MCF 10A (cell line): ENCODE data around the gene EPN2. TPM values are rescaled to one million over a fixed set of nuclear protein-coding genes. Genes with fewer than 3 reads are reported as not detected.

Experiments used
- BruUV-seq: library from RNA; stranded (reverse); fragments of 400-500 nt; replicated peaks from 2 replicates; lab custom pipeline; 2021; lab: Mats Ljungman, UMichigan
- CTCF ChIA-PET: fragments of 300-600 bp; sonication (Branson Sonifier 250); formaldehyde crosslinking; extraction: SDS; loops from one replicate; lab custom pipeline; 2021; ENCODE audit warnings: antibody characterized with exemption, inconsistent platforms; lab: Yijun Ruan, JAX
- POLR2A ChIA-PET: fragments of 300-600, 350-650 bp; sonication (Branson Sonifier 250); formaldehyde crosslinking; extraction: SDS; loops from one replicate; lab custom pipeline; 2020; ENCODE audit warnings: antibody characterized with exemption, inconsistent platforms; lab: Yijun Ruan, JAX
- DNase-seq: peaks from one replicate; pipeline ENCODE4 v3.0.0-alpha.2; 2018; ENCODE audit not compliant: unreplicated experiment
- H3K27ac Mint-ChIP-seq: one replicate; pipeline ENCODE4 v1.8.0; 2022; ENCODE audit warnings: mild to moderate bottlenecking, low read depth, mixed read lengths; ENCODE audit not compliant: unreplicated experiment
- H3K27me3 Mint-ChIP-seq: one replicate; pipeline ENCODE4 v1.8.0; 2022; ENCODE audit warnings: mixed read lengths; ENCODE audit not compliant: insufficient read depth, unreplicated experiment
- H3K36me3 Mint-ChIP-seq: one replicate; pipeline ENCODE4 v1.8.0; 2022; ENCODE audit warnings: mild to moderate bottlenecking, moderate library complexity, mixed read lengths; ENCODE audit not compliant: insufficient read depth, unreplicated experiment
- H3K4me1 Mint-ChIP-seq: one replicate; pipeline ENCODE4 v1.8.0; 2022; ENCODE audit warnings: mixed read lengths; ENCODE audit not compliant: insufficient read depth, unreplicated experiment
- H3K4me3 Mint-ChIP-seq: one replicate; pipeline ENCODE4 v1.8.0; 2022; ENCODE audit warnings: mild to moderate bottlenecking, moderate library complexity, mixed read lengths; ENCODE audit not compliant: unreplicated experiment
- H3K9me3 Mint-ChIP-seq: one replicate; pipeline ENCODE4 v1.8.0; 2022; ENCODE audit warnings: mixed read lengths; ENCODE audit not compliant: unreplicated experiment
- intact Hi-C: fragments of 100-400 bp; cut with micrococcal nuclease; formaldehyde crosslinking; loops from 2 replicates; pipeline ENCODE4 v1.14.1; 2022
- total RNA-seq: library from RNA; stranded (reverse); gene quantifications from 2 replicates; pipeline ENCODE4 v1.2.3, GENCODE V29; 2022
- TF ChIP-seq, protein P1 (sequence below): fragments of 200-600 bp; IDR thresholded peaks from one replicate; pipeline ENCODE4 v1.8.0; 2022; ENCODE audit warnings: antibody characterized with exemption, mild to moderate bottlenecking; ENCODE audit not compliant: unreplicated experiment

Gene EPN2
- total RNA-seq, 1 experiment from 2014 or later, result 35.1 TPM

- POLR2A ChIA-PET, result no interaction called here
These were observed 122.7 kb downstream of the EPN2 start for GRCh38 chr17:19359856-19360255.

DNA sequence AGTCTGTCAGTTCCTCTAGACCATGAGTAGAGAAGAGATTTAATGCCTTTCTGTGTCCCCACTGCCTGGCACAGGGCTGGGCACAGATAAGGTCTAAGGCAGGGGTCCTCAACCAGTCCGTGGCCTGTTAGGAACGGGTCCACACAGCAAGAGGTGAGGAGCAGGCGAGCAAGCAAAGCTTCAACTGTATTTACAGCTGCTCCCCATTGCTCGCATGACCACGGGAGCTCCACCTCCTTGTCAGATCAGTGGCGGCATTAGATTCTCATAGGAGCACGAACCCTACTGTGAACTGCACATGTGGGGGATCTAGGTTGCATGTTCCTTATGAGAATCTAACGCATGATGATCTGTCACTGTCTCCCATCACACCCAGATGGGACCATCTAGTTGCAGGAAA lies 123.6 kb downstream of the EPN2 start:
- intact Hi-C loops, result loop anchor here (5.0 kb wide), 1 partner anchor 287 kb away; the partner anchor contains the start of gene ALDH3A2
- Mint-ChIP-seq H3K27ac (no peak overlapping the region), H3K4me1 (peaks cover 14% of the 10 kb centered on the region), H3K9me3 (no peaks in the 10 kb centered on the region), H3K27me3 (no peaks in the 10 kb centered on the region), H3K36me3 (peaks cover 18% of the 10 kb centered on the region), H3K4me3 (peak overlapping the region; percentile 78)
- ChIA-PET CTCF (no interaction called here), POLR2A (interaction anchor here (1.5 to 5.9 kb wide), 3 partner anchors 17 to 287 kb away, joined by 6 to 61 read pairs (median 22); partner anchors contain the start of genes ALDH3A2 and MAPK7)
- DNase-seq, result no peak
- BruUV-seq, result no TSS peak
- TF ChIP-seq, protein P1, sequence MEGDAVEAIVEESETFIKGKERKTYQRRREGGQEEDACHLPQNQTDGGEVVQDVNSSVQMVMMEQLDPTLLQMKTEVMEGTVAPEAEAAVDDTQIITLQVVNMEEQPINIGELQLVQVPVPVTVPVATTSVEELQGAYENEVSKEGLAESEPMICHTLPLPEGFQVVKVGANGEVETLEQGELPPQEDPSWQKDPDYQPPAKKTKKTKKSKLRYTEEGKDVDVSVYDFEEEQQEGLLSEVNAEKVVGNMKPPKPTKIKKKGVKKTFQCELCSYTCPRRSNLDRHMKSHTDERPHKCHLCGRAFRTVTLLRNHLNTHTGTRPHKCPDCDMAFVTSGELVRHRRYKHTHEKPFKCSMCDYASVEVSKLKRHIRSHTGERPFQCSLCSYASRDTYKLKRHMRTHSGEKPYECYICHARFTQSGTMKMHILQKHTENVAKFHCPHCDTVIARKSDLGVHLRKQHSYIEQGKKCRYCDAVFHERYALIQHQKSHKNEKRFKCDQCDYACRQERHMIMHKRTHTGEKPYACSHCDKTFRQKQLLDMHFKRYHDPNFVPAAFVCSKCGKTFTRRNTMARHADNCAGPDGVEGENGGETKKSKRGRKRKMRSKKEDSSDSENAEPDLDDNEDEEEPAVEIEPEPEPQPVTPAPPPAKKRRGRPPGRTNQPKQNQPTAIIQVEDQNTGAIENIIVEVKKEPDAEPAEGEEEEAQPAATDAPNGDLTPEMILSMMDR, result no peak

More at GRCh38 chr17:19359856-19360255, 122.7 kb downstream of the EPN2 start:
- BruUV-seq, result no TSS peak
- CTCF ChIA-PET, result no interaction called here
- Mint-ChIP-seq H3K9me3 (no peaks in the 10 kb centered on the region), H3K27me3 (no peaks in the 10 kb centered on the region), H3K4me3 (no peak overlapping the region), H3K4me1 (peaks cover 16% of the 10 kb centered on the region), H3K36me3 (peaks cover 18% of the 10 kb centered on the region), H3K27ac (no peak overlapping the region)
- DNase-seq, result no peak
- intact Hi-C loops, result loop anchor here (5.0 kb wide), 1 partner anchor 287 kb away; the partner anchor contains the start of gene ALDH3A2
- TF ChIP-seq, protein P1, result no peak

- intact Hi-C loops, result loop anchor here (5.0 kb wide), 1 partner anchor 286 kb away; the partner anchor contains the start of gene ALDH3A2
- DNase-seq, result no peak
- ChIA-PET POLR2A (interaction anchor here (1.2 to 5.9 kb wide), 4 partner anchors 16 to 287 kb away, joined by 3 to 61 read pairs (median 14); partner anchors contain the start of genes ALDH3A2 and MAPK7), CTCF (interaction anchor here (9.7 kb wide), 1 partner anchor 86 kb away, joined by 147 read pairs; no protein-coding TSS in a partner anchor)
- Mint-ChIP-seq H3K4me1 (peaks cover 14% of the 10 kb centered on the region), H3K36me3 (peaks cover 18% of the 10 kb centered on the region), H3K27ac (peak overlapping the region; percentile 89), H3K27me3 (no peaks in the 10 kb centered on the region), H3K4me3 (peak overlapping the region; percentile 78), H3K9me3 (no peaks in the 10 kb centered on the region)
- BruUV-seq, result no TSS peak
- TF ChIP-seq, protein P1, result no peak
These were observed 124.2 kb downstream of the EPN2 start for GRCh38 chr17:19361326-19361725.

GRCh38 chr17:19361944-19362276 lies 124.7 kb downstream of the EPN2 start:
- Mint-ChIP-seq H3K9me3 (no peaks in the 10 kb centered on the region), H3K27me3 (no peaks in the 10 kb centered on the region), H3K4me3 (peak overlapping the region; percentile 78), H3K36me3 (peaks cover 18% of the 10 kb centered on the region), H3K27ac (peak overlapping the region; percentile 89), H3K4me1 (peaks cover 14% of the 10 kb centered on the region)
- ChIA-PET CTCF (interaction anchor here (0.6 to 9.7 kb wide), 8 partner anchors 8 to 392 kb away, joined by 3 to 147 read pairs (median 12); partner anchors contain the start of gene MAPK7), POLR2A (interaction anchor here (1.2 to 5.9 kb wide), 9 partner anchors 8 to 405 kb away, joined by 3 to 61 read pairs (median 5); partner anchors contain the start of genes ALDH3A2 and MAPK7)
- no peak for DNase-seq
- BruUV-seq, result TSS peak; percentile 63
- intact Hi-C loops, result loop anchor here (1.0 to 5.0 kb wide), 4 partner anchors 85 to 405 kb away; partner anchors contain the start of gene ALDH3A2
- TF ChIP-seq, protein P1, result no peak
